GM12878 (cell line): ENCODE results near the gene ROBO1. TPM values are rescaled to one million over a fixed set of nuclear protein-coding genes. Genes with fewer than 3 reads are reported as not detected.
A peak's percentile ranks its signal among the peaks of the same experiment; 100 is the strongest.

ENCODE experiments used
- ATAC-seq: fragments of 200-7000 bp; cut with Tn5 transposase; 3 replicates; pipeline ENCODE4 v1.9.1; 2020; ENCODE audit warnings: mild to moderate bottlenecking, moderate library complexity
- BruUV-seq: library from RNA; stranded (reverse); fragments of 400-500 nt; replicated peaks from 2 replicates; lab custom pipeline; 2021; lab: Mats Ljungman, UMichigan
- CTCF ChIA-PET: fragments of 300-600 bp; sonication (Branson Sonifier 250); formaldehyde crosslinking; extraction: SDS; loops from one replicate; lab custom pipeline; 2021; ENCODE audit warnings: inconsistent platforms; lab: Yijun Ruan, JAX
- POLR2A ChIA-PET: fragments of 350-600 bp; formaldehyde crosslinking; extraction: SDS; loops from one replicate; lab custom pipeline; 2021; ENCODE audit warnings: inconsistent platforms; lab: Charles Lee
- RAD21 ChIA-PET: fragments of 300-600 bp; sonication (Branson Sonifier 250); formaldehyde crosslinking; loops from one replicate; lab custom pipeline; 2023; ENCODE audit warnings: antibody characterized with exemption; ENCODE audit not compliant: unreplicated experiment; lab: Charles Lee
- SMC1A ChIA-PET: fragments of 300-600 bp; sonication (Branson Sonifier 250); formaldehyde crosslinking; loops from one replicate; lab custom pipeline; 2023; ENCODE audit not compliant: unreplicated experiment, uncharacterized antibody; lab: Charles Lee
- DNase-seq: peaks from one replicate; pipeline ENCODE4 v3.0.0-alpha.2; 2011; ENCODE audit warnings: low read depth, low spot score
- FAIRE-seq: peaks from 3 replicates; lab custom pipeline; 2011; peaks lifted over from hg19 to GRCh38; lab: Jason Lieb, UNC
- H2AFZ ChIP-seq: 2 replicates; pipeline ENCODE4 v1.6.0; 2011; ENCODE audit warnings: low read depth, low read length, control low read depth; ENCODE audit not compliant: control insufficient read depth
- H3K27ac ChIP-seq: 2 replicates; pipeline ENCODE4 v1.5.1; 2011; ENCODE audit warnings: control low read depth; ENCODE audit not compliant: control insufficient read depth, insufficient read depth
- H3K27me3 ChIP-seq, 2 experiments: replicated peaks in 1 of 2; 2 replicates each; pipeline versions ENCODE4 v1.6.0 to v1.6.1; 2011; ENCODE audit warnings: low read length in 1 of 2; ENCODE audit not compliant: control insufficient read depth in 2 of 2, insufficient read depth in 2 of 2
- H3K36me3 ChIP-seq, 2 experiments: 2 replicates each; pipeline ENCODE4 v1.5.1; 2011; ENCODE audit warnings: low read length in 1 of 2; ENCODE audit not compliant: control insufficient read depth in 2 of 2, insufficient read depth in 2 of 2
- H3K4me1 ChIP-seq: 2 replicates; pipeline ENCODE4 v1.6.1; 2011; ENCODE audit warnings: mild to moderate bottlenecking, low read length, moderate library complexity, mixed read lengths; ENCODE audit not compliant: control insufficient read depth, insufficient read depth
- H3K4me2 ChIP-seq: 2 replicates; pipeline ENCODE4 v1.6.0; 2011; ENCODE audit warnings: control low read depth; ENCODE audit not compliant: control insufficient read depth, insufficient read depth
- H3K4me3 ChIP-seq: fragments of 200-600 bp; sonication (generic); 2 replicates; pipeline ENCODE4 v1.5.1; 2016
- H3K79me2 ChIP-seq: 2 replicates; pipeline ENCODE4 v1.6.0; 2011; ENCODE audit warnings: low read length; ENCODE audit not compliant: control insufficient read depth, insufficient read depth
- H3K9ac ChIP-seq: 2 replicates; pipeline ENCODE4 v1.8.0; 2011; ENCODE audit warnings: low read length, control low read depth, mixed read lengths; ENCODE audit not compliant: control insufficient read depth, insufficient read depth
- H3K9me3 ChIP-seq: replicated peaks from 3 replicates; pipeline ENCODE4 v1.5.1; 2011; ENCODE audit warnings: mild to moderate bottlenecking, low read length; ENCODE audit not compliant: control insufficient read depth, insufficient read depth
- H4K20me1 ChIP-seq: 2 replicates; pipeline ENCODE4 v1.6.0; 2011; ENCODE audit not compliant: control insufficient read depth, insufficient read depth
- CEBPB ChIP-seq, 2 experiments: fragments of 150-350 bp in 1 of 2; IDR thresholded peaks; 2 replicates each; pipeline ENCODE4 v1.6.1; 2012 to 2014; ENCODE audit warnings: low read depth in 2 of 2, low read length in 2 of 2, borderline replicate concordance in 1 of 2, inconsistent platforms in 1 of 2
- ETV6 ChIP-seq, 2 experiments: fragments of 450-650 bp in 1 of 2; IDR thresholded peaks in 1 of 2; conservative IDR thresholded peaks in 1 of 2; 2 replicates each; pipeline ENCODE4 v1.6.1; 2014; ENCODE audit warnings: antibody characterized with exemption in 1 of 2, borderline replicate concordance in 1 of 2, low read depth in 1 of 2, mild to moderate bottlenecking in 1 of 2, moderate library complexity in 1 of 2
- EZH2 ChIP-seq: IDR thresholded peaks from 2 replicates; pipeline ENCODE4 v1.6.1; 2012; ENCODE audit warnings: low read depth, mild to moderate bottlenecking, control low read depth, inconsistent platforms, low read length, borderline replicate concordance; ENCODE audit not compliant: control insufficient read depth
- GATAD2B ChIP-seq: fragments of 450-650 bp; conservative IDR thresholded peaks from 2 replicates; pipeline ENCODE4 v1.6.1; 2017; ENCODE audit warnings: low read depth, mild to moderate bottlenecking, moderate library complexity
- HDGF ChIP-seq: fragments of 450-650 bp; IDR thresholded peaks from 2 replicates; pipeline ENCODE4 v1.6.1; 2016; ENCODE audit warnings: antibody characterized with exemption
- NR2F1 ChIP-seq: fragments of 450-650 bp; conservative IDR thresholded peaks from 2 replicates; pipeline ENCODE4 v1.6.1; 2017; ENCODE audit warnings: mild to moderate bottlenecking
- RFX5 ChIP-seq: IDR thresholded peaks from 2 replicates; pipeline ENCODE4 v1.6.1; 2011; ENCODE audit warnings: low read depth, low read length, improper control_type of control experiment
- TCF12 ChIP-seq: IDR thresholded peaks from 2 replicates; pipeline ENCODE4 v1.6.1; 2011; ENCODE audit warnings: low read depth, mild to moderate bottlenecking, low read length
- ZNF207 ChIP-seq: fragments of 450-650 bp; IDR thresholded peaks from 2 replicates; pipeline ENCODE4 v1.6.1; 2014; ENCODE audit warnings: antibody characterized with exemption, mild to moderate bottlenecking, borderline replicate concordance
- WGBS: methylation state at CpG from one replicate; pipeline ENCODE4 v1.1.6; 2016; ENCODE audit warnings: low lambda C conversion rate; ENCODE audit not compliant: insufficient replicate concordance, insufficient coverage; ENCODE audit errors: missing lambda C conversion rate; 5-methylcytosine and 5-hydroxymethylcytosine counted together
- in situ Hi-C: fragments of 300-500 bp; cut with MboI; formaldehyde crosslinking; loops from 9 replicates; pipeline ENCODE4 v1.14.3; 2018; ENCODE audit warnings: mixed read lengths
- intact Hi-C: fragments of 100-400 bp; cut with micrococcal nuclease; formaldehyde crosslinking; loops from one replicate; pipeline ENCODE4 v1.14.2; 2022; ENCODE audit not compliant: unreplicated experiment
- polyA plus RNA-seq, 11 experiments: library from polyadenylated mRNA; depleted of rRNA in 4 of 11; unstranded in 6 of 11; stranded (reverse) in 5 of 11; fragments of >200 nt; fragmentation: Nextera tagmentation in 4 of 11; fragmentation: Illumina TruSeq in 1 of 11; extraction: Ambion mirVana in 4 of 11; extraction: Trizol in 1 of 11; gene quantifications; 1 replicate in 1 of 11; 2 replicates in 10 of 11; pipeline versions ENCODE4 v1.2.1 to v1.2.3, GENCODE V29; 2011 to 2016; ENCODE audit warnings: inconsistent platforms in 2 of 11, missing spikeins in 2 of 11, low read depth in 1 of 11
- total RNA-seq, 4 experiments: library from RNA; depleted of rRNA in 3 of 4; stranded (reverse); fragments of >200 nt in 3 of 4; fragmentation: Illumina TruSeq in 1 of 4; extraction: Trizol in 1 of 4; gene quantifications; 2 replicates each; pipeline versions ENCODE4 v1.2.1 to v1.2.3, GENCODE V29; 2013 to 2021
- TF ChIP-seq, protein P1 (sequence below): fragments of 150-350 bp; IDR thresholded peaks from 2 replicates; pipeline ENCODE4 v1.6.1; 2016; ENCODE audit warnings: low read depth, low read length
- TF ChIP-seq, protein P2 (sequence below): fragments of 450-650 bp; IDR thresholded peaks from 2 replicates; pipeline ENCODE4 v1.6.1; 2017; ENCODE audit warnings: mild to moderate bottlenecking

ROBO1 gene
- total and polyA plus RNA-seq, 10 of the 15 experiments (the other 5 are each of a cell fraction or from before 2014, with no cell fraction given) = 0.29 to 46.5 (median 1.2) TPM

- H3K79me2 ChIP-seq = no peaks in the 10 kb centered on the region
- no peak for FAIRE-seq
Observed at GRCh38 chr3:78976200-78976599, 791.6 kb downstream of the ROBO1 start.

More at GRCh38 chr3:78976200-78976599, 791.6 kb downstream of the ROBO1 start:
- H3K4me3 ChIP-seq = no peak overlapping the region
- DNase-seq = no peak
- ChIA-PET SMC1A (interaction anchor here (0.7 to 2.6 kb wide), 3 partner anchors 12 to 312 kb away, joined by 3 to 11 read pairs (median 10); no protein-coding TSS in a partner anchor), POLR2A (no interaction called here)
- no peak overlapping the region for H3K27ac ChIP-seq
- no peaks in the 10 kb centered on the region for H3K27me3 ChIP-seq
- intact Hi-C loops = loop anchor here (5.0 kb wide), 1 partner anchor 104 kb away; no protein-coding TSS in a partner anchor
- in situ Hi-C loops = no loop called here
- BruUV-seq = no TSS peak
- TF ChIP-seq NR2F1 (no peak), ZNF207 (no peak), RFX5 (no peak), TCF12 (no peak), HDGF (no peak), EZH2 (no peak), GATAD2B (no peak), ETV6 (conservative IDR thresholded peaks at IDR 0.05 in 1 of 2, IDR thresholded peaks at IDR 0.05 in 1 of 2; ENCODE audit: borderline replicate concordance in 1 of 2, low read depth in 1 of 2) (no peak), CEBPB (IDR thresholded peaks at IDR 0.05; ENCODE audit: borderline replicate concordance in 1 of 2, low read depth in 2 of 2, low read length in 2 of 2) (no peak)
- TF ChIP-seq, protein P1, sequence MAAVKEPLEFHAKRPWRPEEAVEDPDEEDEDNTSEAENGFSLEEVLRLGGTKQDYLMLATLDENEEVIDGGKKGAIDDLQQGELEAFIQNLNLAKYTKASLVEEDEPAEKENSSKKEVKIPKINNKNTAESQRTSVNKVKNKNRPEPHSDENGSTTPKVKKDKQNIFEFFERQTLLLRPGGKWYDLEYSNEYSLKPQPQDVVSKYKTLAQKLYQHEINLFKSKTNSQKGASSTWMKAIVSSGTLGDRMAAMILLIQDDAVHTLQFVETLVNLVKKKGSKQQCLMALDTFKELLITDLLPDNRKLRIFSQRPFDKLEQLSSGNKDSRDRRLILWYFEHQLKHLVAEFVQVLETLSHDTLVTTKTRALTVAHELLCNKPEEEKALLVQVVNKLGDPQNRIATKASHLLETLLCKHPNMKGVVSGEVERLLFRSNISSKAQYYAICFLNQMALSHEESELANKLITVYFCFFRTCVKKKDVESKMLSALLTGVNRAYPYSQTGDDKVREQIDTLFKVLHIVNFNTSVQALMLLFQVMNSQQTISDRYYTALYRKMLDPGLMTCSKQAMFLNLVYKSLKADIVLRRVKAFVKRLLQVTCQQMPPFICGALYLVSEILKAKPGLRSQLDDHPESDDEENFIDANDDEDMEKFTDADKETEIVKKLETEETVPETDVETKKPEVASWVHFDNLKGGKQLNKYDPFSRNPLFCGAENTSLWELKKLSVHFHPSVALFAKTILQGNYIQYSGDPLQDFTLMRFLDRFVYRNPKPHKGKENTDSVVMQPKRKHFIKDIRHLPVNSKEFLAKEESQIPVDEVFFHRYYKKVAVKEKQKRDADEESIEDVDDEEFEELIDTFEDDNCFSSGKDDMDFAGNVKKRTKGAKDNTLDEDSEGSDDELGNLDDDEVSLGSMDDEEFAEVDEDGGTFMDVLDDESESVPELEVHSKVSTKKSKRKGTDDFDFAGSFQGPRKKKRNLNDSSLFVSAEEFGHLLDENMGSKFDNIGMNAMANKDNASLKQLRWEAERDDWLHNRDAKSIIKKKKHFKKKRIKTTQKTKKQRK = no peak
- TF ChIP-seq, protein P2, sequence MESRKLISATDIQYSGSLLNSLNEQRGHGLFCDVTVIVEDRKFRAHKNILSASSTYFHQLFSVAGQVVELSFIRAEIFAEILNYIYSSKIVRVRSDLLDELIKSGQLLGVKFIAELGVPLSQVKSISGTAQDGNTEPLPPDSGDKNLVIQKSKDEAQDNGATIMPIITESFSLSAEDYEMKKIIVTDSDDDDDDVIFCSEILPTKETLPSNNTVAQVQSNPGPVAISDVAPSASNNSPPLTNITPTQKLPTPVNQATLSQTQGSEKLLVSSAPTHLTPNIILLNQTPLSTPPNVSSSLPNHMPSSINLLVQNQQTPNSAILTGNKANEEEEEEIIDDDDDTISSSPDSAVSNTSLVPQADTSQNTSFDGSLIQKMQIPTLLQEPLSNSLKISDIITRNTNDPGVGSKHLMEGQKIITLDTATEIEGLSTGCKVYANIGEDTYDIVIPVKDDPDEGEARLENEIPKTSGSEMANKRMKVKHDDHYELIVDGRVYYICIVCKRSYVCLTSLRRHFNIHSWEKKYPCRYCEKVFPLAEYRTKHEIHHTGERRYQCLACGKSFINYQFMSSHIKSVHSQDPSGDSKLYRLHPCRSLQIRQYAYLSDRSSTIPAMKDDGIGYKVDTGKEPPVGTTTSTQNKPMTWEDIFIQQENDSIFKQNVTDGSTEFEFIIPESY = no peak
- TF ChIP-seq, all 136 proteins: peak for 0
- ATAC-seq = peak; percentile 41; the same call in 1 of the 3 replicates
- no peak overlapping the region for H3K4me2 ChIP-seq
- no peaks in the 10 kb centered on the region for H4K20me1 ChIP-seq
- H3K9ac ChIP-seq = no peak overlapping the region
- H3K36me3 ChIP-seq = no peaks in the 10 kb centered on the region
- ChIA-PET RAD21 (interaction anchor here (0.7 to 1.1 kb wide), 2 partner anchors 41 to 246 kb away, joined by 3 read pairs; no protein-coding TSS in a partner anchor), CTCF (interaction anchor here (3.3 kb wide), 1 partner anchor 35 kb away, joined by 12 read pairs; no protein-coding TSS in a partner anchor)
- H3K9me3 ChIP-seq = no peaks in the 10 kb centered on the region; the same call in 2 of the 3 replicates
- no peak overlapping the region for H2AFZ ChIP-seq
- WGBS = 71% methylated on average over 3 of the region's 3 CpGs
- H3K4me1 ChIP-seq = no peaks in the 10 kb centered on the region
